ENCODE measurements around the gene GYG1.

The GYG1 gene

GRCh38 chr3:149067883-149068282 is 76.5 kb downstream of the GYG1 start:
- no peaks in the 10 kb centered on the region for H3K27me3 ChIP-seq (replicated peaks; ENCODE audit: insufficient read depth, low read length)
- H3K4me3 ChIP-seq (ENCODE audit: low read length): no peak overlapping the region
- H2AFZ ChIP-seq (ENCODE audit: low read length): no peak overlapping the region
- H3F3A ChIP-seq (ENCODE audit: insufficient read depth, low read length): no peaks in the 10 kb centered on the region
- no peaks in the 10 kb centered on the region for H3K9me3 ChIP-seq (replicated peaks; ENCODE audit: insufficient read depth, low read length)
- no peaks in the 10 kb centered on the region for H3K9me2 ChIP-seq (replicated peaks; ENCODE audit: insufficient read depth, low read length)
- H4K20me1 ChIP-seq (ENCODE audit: insufficient read depth, low read length): no peaks in the 10 kb centered on the region
- H3K79me2 ChIP-seq (ENCODE audit: low read length): no peaks in the 10 kb centered on the region
- no peak overlapping the region for H3K4me2 ChIP-seq (ENCODE audit: low read depth, low read length)
- H3K9ac ChIP-seq (ENCODE audit: low read length): no peak overlapping the region
- no peak for DNase-seq
- TF ChIP-seq, protein P1, sequence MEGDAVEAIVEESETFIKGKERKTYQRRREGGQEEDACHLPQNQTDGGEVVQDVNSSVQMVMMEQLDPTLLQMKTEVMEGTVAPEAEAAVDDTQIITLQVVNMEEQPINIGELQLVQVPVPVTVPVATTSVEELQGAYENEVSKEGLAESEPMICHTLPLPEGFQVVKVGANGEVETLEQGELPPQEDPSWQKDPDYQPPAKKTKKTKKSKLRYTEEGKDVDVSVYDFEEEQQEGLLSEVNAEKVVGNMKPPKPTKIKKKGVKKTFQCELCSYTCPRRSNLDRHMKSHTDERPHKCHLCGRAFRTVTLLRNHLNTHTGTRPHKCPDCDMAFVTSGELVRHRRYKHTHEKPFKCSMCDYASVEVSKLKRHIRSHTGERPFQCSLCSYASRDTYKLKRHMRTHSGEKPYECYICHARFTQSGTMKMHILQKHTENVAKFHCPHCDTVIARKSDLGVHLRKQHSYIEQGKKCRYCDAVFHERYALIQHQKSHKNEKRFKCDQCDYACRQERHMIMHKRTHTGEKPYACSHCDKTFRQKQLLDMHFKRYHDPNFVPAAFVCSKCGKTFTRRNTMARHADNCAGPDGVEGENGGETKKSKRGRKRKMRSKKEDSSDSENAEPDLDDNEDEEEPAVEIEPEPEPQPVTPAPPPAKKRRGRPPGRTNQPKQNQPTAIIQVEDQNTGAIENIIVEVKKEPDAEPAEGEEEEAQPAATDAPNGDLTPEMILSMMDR (IDR thresholded peaks at IDR 0.05; ENCODE audit: low read length): no peak
- TF ChIP-seq EZH2 (optimal IDR thresholded peaks at IDR 0.05; ENCODE audit: low read depth, low read length) (no peak), EZH2phosphoT487 (IDR thresholded peaks at IDR 0.05; ENCODE audit: low read length) (no peak)
- no peaks in the 10 kb centered on the region; the same call in 1 of the 2 replicates for H3K36me3 ChIP-seq (replicated peaks; ENCODE audit: insufficient read depth, low read length)
- H3K4me1 ChIP-seq (ENCODE audit: low read length): no peaks in the 10 kb centered on the region
- H3K27ac ChIP-seq (ENCODE audit: low read length): no peak overlapping the region
